DMS114 treated with DMSO at 0.1 percent for 48 hours (cell line): ENCODE measurements around the gene MANBA.

Experiments
- DNase-seq: peaks from one replicate; lab custom pipeline; 2025; ENCODE audit not compliant: unreplicated experiment; lab: John Stamatoyannopoulos, UW

The MANBA gene

DNA sequence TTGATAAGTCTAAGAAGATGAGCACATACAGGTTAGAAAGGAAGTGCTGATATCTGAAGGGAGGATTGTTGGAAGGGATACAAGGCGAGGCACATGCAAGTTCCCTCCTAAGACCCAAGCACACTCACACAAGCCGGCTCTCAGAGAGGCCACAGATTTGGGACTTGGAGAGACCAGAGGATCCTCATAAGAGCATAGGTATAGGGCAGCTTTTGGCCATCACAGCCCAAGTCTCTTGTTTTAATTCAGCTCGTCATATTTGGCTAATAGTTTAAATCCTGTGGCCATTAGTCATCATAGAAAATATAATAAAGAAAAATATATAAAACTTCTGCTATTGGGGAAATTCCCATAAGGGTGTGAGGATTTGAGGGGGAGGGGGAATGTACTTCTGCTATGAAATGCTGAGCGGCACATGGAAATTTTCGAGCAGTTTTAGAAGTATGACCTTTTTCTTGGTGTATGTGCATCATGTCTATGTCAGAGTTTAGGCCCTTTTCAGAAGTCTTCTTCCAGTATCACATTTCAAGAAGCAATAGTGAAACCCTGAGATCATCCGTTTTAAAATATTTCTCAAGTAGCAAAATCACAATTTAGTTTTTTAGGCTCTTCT, 161.9 kb downstream of the MANBA start:
- no peak for DNase-seq

DNA sequence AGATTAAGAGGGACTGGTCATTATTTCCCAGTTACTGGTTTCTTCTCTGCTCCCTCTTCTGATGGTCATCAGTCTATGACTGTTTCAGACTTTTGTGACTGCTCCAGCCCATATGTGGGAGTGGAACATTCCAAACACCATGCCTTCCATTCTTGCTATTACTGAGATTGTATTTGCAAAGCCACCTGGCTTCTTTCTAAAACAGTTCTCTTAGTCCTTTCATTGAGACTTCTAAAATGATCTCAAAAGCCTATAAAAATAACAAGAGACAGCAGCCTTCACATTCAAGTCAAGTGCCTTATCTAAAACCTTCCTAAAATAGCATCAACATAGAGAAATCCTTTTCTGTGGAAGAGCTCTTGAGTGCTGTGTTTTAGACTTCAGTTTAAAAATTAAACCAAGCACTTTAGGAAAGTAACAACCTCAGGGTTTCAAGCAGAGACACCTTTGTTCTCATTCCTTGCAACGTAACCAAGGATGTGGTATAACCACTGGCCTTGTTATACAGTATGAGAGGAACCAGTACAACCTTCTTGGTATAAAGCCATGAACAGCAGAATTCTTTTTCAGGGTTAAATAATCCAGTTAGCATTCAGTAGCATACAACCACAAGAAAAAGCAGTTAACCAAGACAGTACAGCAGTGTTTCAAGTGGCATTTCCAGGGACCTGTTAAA, 162.5 kb downstream of the MANBA start:
- DNase-seq, result no peak

DNA sequence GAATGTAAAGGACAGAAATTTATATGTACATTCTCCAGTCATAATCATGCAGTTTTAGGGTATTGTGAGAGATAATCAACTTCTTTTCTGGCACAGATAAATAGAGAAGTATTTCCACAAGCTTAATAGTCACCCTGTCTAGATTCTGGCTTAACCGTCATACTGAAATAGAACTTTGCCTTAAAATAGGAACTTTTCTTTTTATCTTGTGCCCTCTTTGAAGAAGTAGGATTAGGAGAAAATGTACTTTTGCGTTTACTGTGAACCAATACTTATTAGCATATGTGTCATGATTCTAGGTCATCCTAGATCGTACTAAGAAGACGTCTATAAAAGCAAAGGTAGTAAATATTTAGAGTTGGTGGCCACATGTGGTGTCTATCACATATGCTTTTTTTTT, 164.2 kb downstream of the MANBA start:
- no peak for DNase-seq

DNA sequence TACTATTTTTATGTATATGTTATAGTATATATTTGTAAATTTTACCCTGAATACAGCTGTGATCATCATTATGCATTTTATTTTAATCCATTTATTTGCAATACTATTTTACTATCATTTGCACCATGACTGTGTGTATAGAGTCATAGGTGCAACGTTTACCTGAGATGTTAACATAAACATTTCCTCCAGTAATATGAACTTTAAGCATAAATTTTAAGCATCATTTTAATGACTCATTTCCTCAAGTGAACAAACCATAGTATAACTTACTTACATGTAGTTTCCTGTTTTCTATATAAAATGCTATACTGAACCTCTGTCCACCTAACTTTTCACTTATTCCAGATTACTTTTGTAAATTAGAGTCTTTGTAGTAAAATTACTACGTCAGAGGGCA, 166.8 kb downstream of the MANBA start:
- no peak for DNase-seq

DNA sequence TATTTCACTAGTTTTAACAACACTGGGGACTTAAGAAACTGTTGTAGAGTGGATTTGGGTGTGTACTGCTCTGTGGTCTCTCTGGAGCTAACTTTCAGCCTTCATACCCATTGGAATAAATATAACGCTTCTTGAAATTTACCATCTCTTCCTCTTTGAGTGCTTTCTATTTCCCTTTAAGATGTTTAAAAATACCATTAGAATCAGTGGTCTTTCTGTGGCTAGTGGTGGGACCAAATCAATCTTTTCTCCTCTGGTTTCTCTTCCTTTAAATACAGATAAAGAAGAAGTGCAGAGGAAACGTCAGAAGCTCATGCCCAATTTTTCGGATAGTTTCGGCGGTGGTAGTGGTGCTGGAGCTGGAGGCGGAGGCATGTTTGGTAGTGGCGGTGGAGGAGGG, 167.6 kb downstream of the MANBA start:
- no peak for DNase-seq

DNA sequence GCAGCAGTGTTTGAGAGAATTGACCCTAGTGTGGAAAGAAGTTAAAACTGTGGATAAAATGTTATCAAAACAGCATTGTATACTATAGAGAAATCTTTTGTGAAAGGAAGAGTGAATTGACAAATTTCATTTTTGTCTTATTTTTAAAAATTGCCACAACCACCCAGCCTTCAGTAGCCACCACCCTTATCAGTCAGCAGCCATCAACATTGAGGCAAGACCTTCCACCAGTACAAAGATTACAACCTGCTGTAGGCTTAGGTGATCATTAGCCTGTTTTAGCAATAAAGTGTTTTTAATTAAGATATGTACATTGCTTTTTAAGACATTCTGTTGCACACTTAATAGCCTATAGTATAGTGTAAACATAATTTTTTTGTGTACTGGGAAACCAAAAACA, 168.5 kb downstream of the MANBA start:
- no peak for DNase-seq

DNA sequence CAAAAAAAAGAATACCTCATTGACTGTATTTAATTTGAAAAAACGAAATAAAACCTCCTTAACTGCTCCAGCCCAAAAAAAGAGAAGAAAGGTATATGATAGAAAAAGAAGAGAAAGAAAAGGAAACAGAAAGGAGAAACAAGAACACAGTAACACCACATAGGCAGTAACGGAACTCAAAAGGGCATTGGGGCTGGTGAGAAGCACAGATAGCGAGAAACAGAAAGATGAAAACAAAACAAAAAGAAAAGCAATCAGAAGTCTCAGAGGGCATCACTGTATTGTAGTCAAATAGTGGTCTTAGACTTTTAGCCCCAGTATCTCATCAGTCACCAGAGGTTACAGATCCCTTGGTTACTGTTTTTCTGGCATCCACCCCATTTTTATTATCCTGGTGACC, 171.0 kb downstream of the MANBA start:
- DNase-seq, result no peak

DNA sequence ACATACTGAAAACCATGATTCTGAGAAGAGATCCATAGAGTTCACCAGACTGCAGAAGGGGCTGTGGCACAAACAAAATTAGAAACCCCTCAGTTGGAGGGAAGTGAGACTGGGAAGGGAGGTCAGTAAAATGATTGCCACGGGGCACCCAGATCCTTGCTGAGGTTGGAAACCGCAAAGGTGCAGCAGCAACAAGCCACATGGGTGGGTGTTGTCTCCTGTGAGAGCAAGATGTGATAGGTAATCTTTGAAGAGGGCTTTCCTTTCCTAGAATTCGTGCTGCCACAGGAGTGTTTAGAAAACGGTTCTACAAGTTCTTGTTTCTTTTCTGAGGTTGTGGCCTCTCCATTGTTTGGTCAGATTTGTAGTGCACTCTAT, 174.1 kb downstream of the MANBA start:
- DNase-seq, result no peak

DNA sequence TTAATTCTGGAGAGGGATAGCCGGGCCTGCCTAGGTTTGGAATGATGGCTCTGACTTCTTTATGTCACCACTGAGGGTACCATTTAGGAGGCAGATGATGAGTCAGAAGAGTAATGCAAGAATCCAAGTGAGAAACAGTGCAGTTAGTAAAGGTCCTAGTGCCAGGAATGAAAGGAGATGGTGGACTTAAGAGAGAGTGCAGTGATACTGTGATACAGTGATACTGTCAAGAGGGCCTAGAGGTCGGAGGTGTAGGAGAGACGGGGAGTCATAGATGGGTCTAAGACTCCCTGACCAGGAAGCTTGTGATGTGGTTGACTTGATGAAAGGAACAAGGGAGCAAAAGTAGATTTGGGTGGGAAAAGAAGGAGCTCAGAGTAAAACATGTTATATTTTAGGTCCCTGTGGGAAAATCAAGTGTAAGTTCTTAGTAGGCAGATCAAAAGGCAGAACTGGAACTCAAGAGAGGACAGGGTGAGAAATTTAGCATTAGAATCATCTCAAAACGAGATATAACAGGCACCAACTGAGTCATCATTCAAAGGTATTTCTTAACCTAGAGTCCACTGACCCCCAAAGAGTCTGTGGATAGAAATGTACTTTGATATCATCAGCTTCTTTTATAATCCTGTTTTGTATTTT, 174.6 kb downstream of the MANBA start:
- no peak for DNase-seq

DNA sequence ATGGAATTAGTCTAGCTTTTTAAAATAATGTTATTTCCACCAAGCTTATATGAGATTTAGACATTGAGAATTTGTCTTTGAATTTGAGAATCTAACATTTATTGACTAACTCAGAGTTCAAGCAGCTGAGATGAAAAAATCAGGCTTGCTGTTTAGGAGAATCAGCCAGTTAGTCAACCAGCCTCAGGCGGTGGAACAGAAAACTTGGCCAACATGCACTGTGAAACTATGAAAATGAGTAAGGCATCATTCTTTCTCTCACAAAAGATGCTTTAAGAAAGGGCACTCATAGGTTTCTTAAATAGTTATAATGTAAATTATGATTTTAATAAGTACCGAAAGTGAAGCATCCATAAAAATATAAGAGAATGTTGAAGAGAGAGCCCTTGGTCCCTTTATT, 175.4 kb downstream of the MANBA start:
- no peak for DNase-seq

DNA sequence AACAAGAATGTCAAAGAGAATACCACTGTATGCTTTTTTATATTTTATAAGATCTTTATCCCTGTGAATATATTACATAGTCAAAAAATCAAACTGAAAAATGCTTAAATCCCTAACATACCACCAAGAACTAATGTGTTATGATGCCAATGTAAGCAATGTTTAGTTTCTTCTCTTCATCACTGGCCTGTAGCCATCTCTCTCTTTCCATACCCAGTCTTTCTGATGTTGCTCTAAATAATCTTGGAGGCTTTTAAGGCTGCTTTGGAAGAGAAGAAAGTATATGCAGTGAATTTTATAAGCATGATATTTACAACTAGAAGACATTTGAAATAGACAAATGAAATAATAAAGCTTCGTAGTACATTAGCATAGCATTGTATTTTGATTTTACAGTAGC, 176.7 kb downstream of the MANBA start:
- DNase-seq, result no peak
